Adipocyte (in vitro differentiated cells): ENCODE measurements around the gene OR13H1.
"Not testable (repeated sequence)": the region's sequence is repeated elsewhere in the genome, so short reads cannot be mapped to it uniquely, and the experiment has no call there.

Source experiments
- DNase-seq: peaks from one replicate; pipeline ENCODE4 v3.0.0-alpha.2; 2015; ENCODE audit warnings: low read depth
- H3K27me3 ChIP-seq: replicated peaks from 2 replicates; pipeline ENCODE4 v1.7.0; 2013; ENCODE audit warnings: mild to moderate bottlenecking, low read length, moderate library complexity; ENCODE audit not compliant: control insufficient read depth, insufficient read depth
- H3K36me3 ChIP-seq: 2 replicates; pipeline ENCODE4 v1.7.0; 2013; ENCODE audit warnings: low read length, mild to moderate bottlenecking, moderate library complexity; ENCODE audit not compliant: control insufficient read depth, insufficient read depth, severe bottlenecking
- H3K4me1 ChIP-seq: 2 replicates; pipeline ENCODE4 v1.7.0; 2013; ENCODE audit warnings: mild to moderate bottlenecking, low read length, moderate library complexity; ENCODE audit not compliant: control insufficient read depth, insufficient read depth
- H3K4me3 ChIP-seq: 2 replicates; pipeline ENCODE4 v1.7.0; 2013; ENCODE audit warnings: mild to moderate bottlenecking, low read length, moderate library complexity
- H3K9ac ChIP-seq: 2 replicates; pipeline ENCODE4 v1.7.0; 2013; ENCODE audit warnings: mild to moderate bottlenecking, low read length, moderate library complexity
- H3K9me3 ChIP-seq: 2 replicates; pipeline ENCODE4 v1.7.0; 2013; ENCODE audit warnings: mild to moderate bottlenecking, low read length, moderate library complexity; ENCODE audit not compliant: control insufficient read depth

OR13H1 gene, protein sequence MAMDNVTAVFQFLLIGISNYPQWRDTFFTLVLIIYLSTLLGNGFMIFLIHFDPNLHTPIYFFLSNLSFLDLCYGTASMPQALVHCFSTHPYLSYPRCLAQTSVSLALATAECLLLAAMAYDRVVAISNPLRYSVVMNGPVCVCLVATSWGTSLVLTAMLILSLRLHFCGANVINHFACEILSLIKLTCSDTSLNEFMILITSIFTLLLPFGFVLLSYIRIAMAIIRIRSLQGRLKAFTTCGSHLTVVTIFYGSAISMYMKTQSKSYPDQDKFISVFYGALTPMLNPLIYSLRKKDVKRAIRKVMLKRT

DNA sequence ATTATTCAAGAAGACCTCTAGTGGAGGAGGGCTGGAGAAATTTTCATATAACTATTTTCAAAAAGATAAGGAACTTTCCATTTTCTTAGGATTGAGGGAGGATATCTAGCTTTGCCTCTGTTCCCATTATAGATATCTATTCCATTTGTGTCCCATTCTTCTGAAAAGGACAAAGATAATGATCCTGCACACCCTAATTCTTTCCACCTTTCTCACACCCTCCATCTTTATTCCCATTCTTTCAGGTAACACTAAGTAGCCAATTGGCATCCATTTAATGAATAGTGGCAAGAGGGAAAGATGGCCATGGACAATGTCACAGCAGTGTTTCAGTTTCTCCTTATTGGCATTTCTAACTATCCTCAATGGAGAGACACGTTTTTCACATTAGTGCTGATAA lies at the start of gene OR13H1:
Gene OR13H1 (plus strand): TSS at position 301 of the 400 bp plus-strand sequence. CDS start 0 bp downstream, at position 301.
- H3K4me3 ChIP-seq = no peak within 1 kb of the TSS
- peaks cover 10% of the 10 kb centered on the region for H3K27me3 ChIP-seq
- DNase-seq = no peak
- H3K36me3 ChIP-seq = no peaks in the 10 kb centered on the region
- peaks cover 6% of the 10 kb centered on the region for H3K9me3 ChIP-seq
- no peaks in the 10 kb centered on the region for H3K4me1 ChIP-seq
- H3K9ac ChIP-seq = no peak within 1 kb of the TSS

DNA sequence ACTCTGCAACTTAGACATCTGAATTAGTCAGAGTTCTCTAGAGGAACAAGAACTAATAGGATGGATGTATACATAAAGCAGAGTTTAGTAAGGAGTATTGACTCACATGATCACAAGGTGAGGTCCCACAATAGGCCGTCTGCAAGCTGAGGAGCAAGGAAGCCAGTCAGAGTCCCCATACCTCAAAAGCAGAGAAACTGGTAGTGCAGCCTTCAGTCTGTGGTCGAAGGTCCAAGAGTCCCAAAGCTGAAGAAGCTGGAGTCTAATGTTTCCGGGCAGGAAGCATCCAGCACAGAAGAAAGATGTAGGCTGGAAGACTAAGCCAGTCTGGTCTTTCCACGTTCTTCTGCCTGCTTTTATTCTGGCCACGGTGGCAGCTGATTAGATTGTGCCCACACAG lies 42.3 kb upstream of the OR13H1 start:
- H3K36me3 ChIP-seq, H3K9me3 ChIP-seq, DNase-seq, H3K4me3 ChIP-seq, H3K9ac ChIP-seq, H3K4me1 ChIP-seq, H3K27me3 ChIP-seq: not testable (repeated sequence)

DNA sequence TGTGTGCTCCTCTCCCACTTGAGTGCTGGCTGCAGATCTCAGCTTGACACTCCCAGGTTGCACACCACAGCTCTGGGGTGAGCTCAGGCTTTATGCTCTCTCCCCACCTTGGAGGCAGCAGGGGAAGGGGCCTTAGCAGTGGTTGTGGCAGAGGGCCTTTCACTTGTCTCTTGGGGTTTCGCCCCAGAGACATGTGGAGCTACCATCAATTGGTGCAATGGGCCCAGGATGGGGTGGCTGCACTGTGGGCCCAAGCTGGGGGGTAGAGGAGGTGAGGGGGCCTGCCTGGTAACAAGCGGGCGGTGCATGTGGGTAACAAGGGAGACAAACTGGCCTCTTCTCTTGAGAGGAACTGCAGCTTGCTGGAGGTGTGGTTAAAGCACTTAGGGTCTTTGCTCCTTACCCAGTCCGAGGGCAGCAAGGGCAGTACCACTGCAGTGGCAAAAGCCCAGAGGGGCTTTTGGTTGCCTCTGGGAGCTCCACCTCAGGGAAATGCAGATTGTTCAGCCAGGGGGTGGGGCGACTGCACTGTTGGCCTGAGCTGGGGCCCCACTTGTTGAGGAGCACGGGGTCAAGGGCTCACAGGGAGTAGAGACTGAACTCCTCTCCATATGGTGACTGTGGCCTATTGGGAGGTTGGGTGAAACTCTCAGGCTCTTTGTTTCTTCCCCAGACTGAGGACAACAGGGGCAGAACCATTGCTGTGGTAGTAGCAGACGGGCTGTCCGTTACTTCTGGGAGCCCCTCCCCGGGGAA lies 30.5 kb upstream of the OR13H1 start:
- no peak for DNase-seq
- H3K9ac ChIP-seq = no peak overlapping the region
- no peak overlapping the region for H3K4me3 ChIP-seq
- H3K27me3 ChIP-seq = peaks cover 8% of the 10 kb centered on the region
- H3K4me1 ChIP-seq = no peaks in the 10 kb centered on the region
- no peaks in the 10 kb centered on the region for H3K36me3 ChIP-seq
- peaks cover 27% of the 10 kb centered on the region for H3K9me3 ChIP-seq

DNA sequence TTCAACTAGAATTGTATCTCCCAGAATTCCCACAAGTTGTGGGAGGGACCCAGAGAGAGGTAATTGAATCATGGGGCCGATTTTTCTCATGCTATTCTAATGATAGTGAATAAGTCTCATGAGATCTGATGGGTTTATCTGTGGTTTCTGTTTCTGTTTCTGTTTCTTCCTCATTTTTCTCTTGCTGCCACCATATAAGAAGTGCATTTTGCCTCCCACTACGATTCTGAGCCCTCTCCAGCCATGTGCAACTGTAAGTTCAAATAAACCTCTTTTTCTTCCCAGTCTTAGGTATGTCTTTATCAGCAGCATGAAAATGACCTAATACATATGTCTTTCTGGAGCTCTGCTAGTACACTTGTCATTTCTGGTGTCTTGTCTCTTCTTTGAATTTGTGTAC lies 22.1 kb upstream of the OR13H1 start:
- no peak for DNase-seq
- Histone ChIP-seq H3K9me3 (peaks cover 24% of the 10 kb centered on the region), H3K36me3 (no peaks in the 10 kb centered on the region)

DNA sequence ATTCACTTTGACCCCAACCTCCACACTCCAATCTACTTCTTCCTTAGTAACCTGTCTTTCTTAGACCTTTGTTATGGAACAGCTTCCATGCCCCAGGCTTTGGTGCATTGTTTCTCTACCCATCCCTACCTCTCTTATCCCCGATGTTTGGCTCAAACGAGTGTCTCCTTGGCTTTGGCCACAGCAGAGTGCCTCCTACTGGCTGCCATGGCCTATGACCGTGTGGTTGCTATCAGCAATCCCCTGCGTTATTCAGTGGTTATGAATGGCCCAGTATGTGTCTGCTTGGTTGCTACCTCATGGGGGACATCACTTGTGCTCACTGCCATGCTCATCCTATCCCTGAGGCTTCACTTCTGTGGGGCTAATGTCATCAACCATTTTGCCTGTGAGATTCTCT lies 344 bp downstream of the OR13H1 start:
- peaks cover 10% of the 10 kb centered on the region for H3K27me3 ChIP-seq
- H3K9ac ChIP-seq = no peak overlapping the region
- H3K9me3 ChIP-seq = peaks cover 6% of the 10 kb centered on the region
- no peaks in the 10 kb centered on the region for H3K4me1 ChIP-seq
- DNase-seq = no peak
- no peaks in the 10 kb centered on the region for H3K36me3 ChIP-seq
- no peak overlapping the region for H3K4me3 ChIP-seq

More for the DNA sequence above, 22.1 kb upstream of the OR13H1 start:
- Histone ChIP-seq H3K4me1 (no peaks in the 10 kb centered on the region), H3K27me3 (peaks cover 14% of the 10 kb centered on the region), H3K4me3 (no peak overlapping the region), H3K9ac (no peak overlapping the region)

DNA sequence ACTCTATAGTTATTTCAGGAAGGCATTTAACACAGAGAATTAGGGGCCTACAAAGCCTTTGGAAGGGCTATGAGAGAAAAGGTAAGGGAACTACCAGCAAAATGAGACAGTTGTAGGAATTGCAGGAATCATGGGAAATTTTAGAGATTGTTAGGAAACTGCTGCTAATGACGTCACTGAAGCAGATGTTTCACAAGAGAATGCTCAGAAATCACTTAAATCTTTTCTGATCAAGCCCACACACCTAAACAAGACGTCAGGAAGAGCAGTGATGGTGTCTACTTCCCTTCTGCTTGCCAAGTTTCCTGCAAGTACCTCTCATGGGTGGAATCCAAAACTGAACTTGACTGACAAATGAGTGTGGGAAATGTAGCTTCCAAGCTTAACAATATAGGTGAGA lies 5.1 kb downstream of the OR13H1 start:
- no peak overlapping the region for H3K9ac ChIP-seq
- no peak overlapping the region for H3K4me3 ChIP-seq
- H3K4me1 ChIP-seq = no peaks in the 10 kb centered on the region
- H3K27me3 ChIP-seq = peaks cover 15% of the 10 kb centered on the region
- no peaks in the 10 kb centered on the region for H3K36me3 ChIP-seq
- peaks cover 10% of the 10 kb centered on the region for H3K9me3 ChIP-seq
- no peak for DNase-seq

DNA sequence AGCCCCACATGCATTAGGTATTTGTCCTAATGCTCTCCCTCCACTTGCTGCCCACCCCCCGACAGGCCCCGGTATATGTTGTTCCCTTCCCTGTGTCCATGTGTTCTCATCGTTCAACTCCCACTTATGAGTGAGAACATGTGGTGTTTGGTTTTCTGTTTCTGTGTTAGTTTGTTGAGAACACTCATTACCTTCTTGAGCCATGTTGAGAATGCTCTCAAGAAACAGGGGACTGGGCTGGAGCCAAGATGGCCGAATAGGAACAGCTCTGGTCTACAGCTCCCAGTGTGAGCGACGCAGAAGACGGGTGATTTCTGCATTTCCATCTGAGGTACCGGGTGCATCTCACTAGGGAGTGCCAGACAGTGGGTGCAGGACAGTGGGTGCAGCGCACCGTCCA lies 8.6 kb downstream of the OR13H1 start:
- H3K27me3 ChIP-seq = peaks cover 15% of the 10 kb centered on the region
- not testable (repeated sequence) for H3K4me1 ChIP-seq, H3K36me3 ChIP-seq, H3K9ac ChIP-seq, DNase-seq, H3K9me3 ChIP-seq, H3K4me3 ChIP-seq

DNA sequence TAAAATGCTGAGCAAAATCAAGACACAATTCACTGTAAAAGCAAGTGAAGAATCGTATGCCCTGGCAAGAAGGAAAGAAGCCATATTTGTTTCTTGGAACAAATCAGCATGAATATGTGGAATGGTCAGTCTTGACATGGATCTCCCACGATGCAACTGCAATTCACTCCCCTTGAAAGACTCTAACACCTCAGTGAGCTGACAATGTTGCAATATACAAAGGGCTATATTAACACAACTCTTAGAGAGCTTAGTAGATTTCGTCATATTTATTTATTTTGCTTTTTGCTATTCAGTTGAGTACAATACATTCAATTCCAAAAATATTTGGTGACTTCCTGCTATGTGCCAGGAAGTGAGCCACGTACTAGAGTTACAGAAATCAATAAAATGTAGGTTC lies 14.7 kb downstream of the OR13H1 start:
- peaks cover 8% of the 10 kb centered on the region for H3K27me3 ChIP-seq
- no peak overlapping the region for H3K4me3 ChIP-seq
- no peaks in the 10 kb centered on the region for H3K9me3 ChIP-seq
- no peak overlapping the region for H3K9ac ChIP-seq
- DNase-seq = no peak
- H3K36me3 ChIP-seq = no peaks in the 10 kb centered on the region
- no peaks in the 10 kb centered on the region for H3K4me1 ChIP-seq

DNA sequence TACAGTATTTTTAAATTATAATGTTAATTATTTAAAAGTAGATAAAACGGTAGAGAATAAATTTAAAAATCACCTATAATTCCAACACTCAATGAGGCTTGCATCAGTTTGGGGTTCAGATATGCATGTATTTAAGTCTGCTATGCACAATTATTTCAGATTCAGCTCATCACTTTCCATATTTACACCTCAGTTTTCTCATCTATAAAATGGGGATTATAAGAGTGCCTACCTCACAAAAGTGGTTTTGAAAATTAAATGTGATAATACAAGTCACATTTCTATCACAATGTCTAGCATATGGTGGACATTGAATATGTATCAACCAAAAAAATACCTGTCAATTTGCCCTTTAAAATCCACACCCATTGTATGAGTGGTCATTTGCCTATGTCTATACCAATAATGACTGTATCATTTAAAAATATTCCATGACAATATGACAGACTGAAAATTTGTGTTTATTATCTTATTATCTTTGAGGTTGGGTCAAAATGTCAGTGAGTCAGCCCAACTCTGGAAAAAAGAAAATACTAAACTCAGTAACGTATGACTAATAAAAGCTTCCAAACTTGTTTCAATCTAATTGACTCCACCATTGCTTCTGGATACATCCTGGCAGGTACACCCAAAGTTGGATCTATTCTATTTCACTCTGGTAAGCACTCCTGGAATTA lies 20.8 kb downstream of the OR13H1 start:
- no peaks in the 10 kb centered on the region for H3K36me3 ChIP-seq
- H3K27me3 ChIP-seq = peaks cover 8% of the 10 kb centered on the region
- H3K9ac ChIP-seq = no peak overlapping the region
- H3K4me3 ChIP-seq = no peak overlapping the region
- no peaks in the 10 kb centered on the region for H3K4me1 ChIP-seq
- DNase-seq = no peak
- no peaks in the 10 kb centered on the region for H3K9me3 ChIP-seq

DNA sequence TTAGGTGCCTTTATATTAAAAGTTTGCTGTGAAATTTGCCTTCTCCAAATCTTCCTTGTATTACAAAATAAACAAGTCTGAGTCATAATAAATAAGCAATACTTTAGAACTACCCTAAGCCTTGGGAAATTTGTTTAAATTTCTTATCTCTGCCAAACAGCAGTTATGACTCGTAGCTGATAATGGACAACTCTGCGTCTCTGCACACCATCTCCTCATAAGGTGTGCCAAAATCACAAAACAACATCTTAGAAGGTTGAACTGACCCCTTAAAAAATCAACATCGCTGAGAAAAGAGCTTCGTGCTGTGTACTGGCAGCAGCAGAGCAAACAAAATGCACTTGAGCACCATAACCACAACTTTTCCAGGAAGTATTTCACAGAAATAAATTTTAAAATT lies 22.0 kb downstream of the OR13H1 start:
- Histone ChIP-seq H3K4me3 (no peak overlapping the region), H3K9me3 (peaks cover 7% of the 10 kb centered on the region), H3K9ac (no peak overlapping the region), H3K36me3 (no peaks in the 10 kb centered on the region), H3K27me3 (peaks cover 8% of the 10 kb centered on the region), H3K4me1 (no peaks in the 10 kb centered on the region)
- DNase-seq = no peak

DNA sequence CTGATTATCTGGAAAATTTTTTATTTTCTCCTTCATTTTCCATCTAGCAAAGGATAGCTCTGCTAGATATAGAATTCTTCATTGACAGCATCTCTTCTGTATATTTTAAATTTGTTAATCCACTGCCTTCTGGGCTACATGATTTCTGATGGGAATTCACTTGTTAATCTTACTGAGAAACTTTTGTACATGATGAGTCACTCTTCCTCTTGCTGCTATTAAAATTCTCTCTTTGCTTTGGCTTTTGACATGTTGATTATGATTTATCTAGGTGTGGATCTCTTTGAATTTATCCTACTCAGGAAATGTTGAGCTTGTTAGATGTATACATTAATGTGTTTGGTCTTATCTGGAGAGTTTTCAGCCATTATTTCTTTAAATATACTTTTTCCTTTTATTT lies 27.5 kb downstream of the OR13H1 start:
- DNase-seq = no peak
- Histone ChIP-seq H3K4me1 (no peaks in the 10 kb centered on the region), H3K27me3 (no peaks in the 10 kb centered on the region), H3K4me3 (no peak overlapping the region), H3K9me3 (peaks cover 7% of the 10 kb centered on the region), H3K9ac (no peak overlapping the region), H3K36me3 (no peaks in the 10 kb centered on the region)
